MCF 10A (cell line): ENCODE data around the gene PRRT1B. TPM values are rescaled to one million over a fixed set of nuclear protein-coding genes. Genes with fewer than 3 reads are reported as not detected.

ENCODE experiments used
- BruUV-seq: library from RNA; stranded (reverse); fragments of 400-500 nt; replicated peaks from 2 replicates; lab custom pipeline; 2021; lab: Mats Ljungman, UMichigan
- CTCF ChIA-PET: fragments of 300-600 bp; sonication (Branson Sonifier 250); formaldehyde crosslinking; extraction: SDS; loops from one replicate; lab custom pipeline; 2021; ENCODE audit warnings: antibody characterized with exemption, inconsistent platforms; lab: Yijun Ruan, JAX
- POLR2A ChIA-PET: fragments of 300-600, 350-650 bp; sonication (Branson Sonifier 250); formaldehyde crosslinking; extraction: SDS; loops from one replicate; lab custom pipeline; 2020; ENCODE audit warnings: antibody characterized with exemption, inconsistent platforms; lab: Yijun Ruan, JAX
- DNase-seq: peaks from one replicate; pipeline ENCODE4 v3.0.0-alpha.2; 2018; ENCODE audit not compliant: unreplicated experiment
- H3K27ac Mint-ChIP-seq: one replicate; pipeline ENCODE4 v1.8.0; 2022; ENCODE audit warnings: mild to moderate bottlenecking, low read depth, mixed read lengths; ENCODE audit not compliant: unreplicated experiment
- H3K27me3 Mint-ChIP-seq: one replicate; pipeline ENCODE4 v1.8.0; 2022; ENCODE audit warnings: mixed read lengths; ENCODE audit not compliant: insufficient read depth, unreplicated experiment
- H3K36me3 Mint-ChIP-seq: one replicate; pipeline ENCODE4 v1.8.0; 2022; ENCODE audit warnings: mild to moderate bottlenecking, moderate library complexity, mixed read lengths; ENCODE audit not compliant: insufficient read depth, unreplicated experiment
- H3K4me1 Mint-ChIP-seq: one replicate; pipeline ENCODE4 v1.8.0; 2022; ENCODE audit warnings: mixed read lengths; ENCODE audit not compliant: insufficient read depth, unreplicated experiment
- H3K4me3 Mint-ChIP-seq: one replicate; pipeline ENCODE4 v1.8.0; 2022; ENCODE audit warnings: mild to moderate bottlenecking, moderate library complexity, mixed read lengths; ENCODE audit not compliant: unreplicated experiment
- H3K9me3 Mint-ChIP-seq: one replicate; pipeline ENCODE4 v1.8.0; 2022; ENCODE audit warnings: mixed read lengths; ENCODE audit not compliant: unreplicated experiment
- CTCF ChIP-seq: fragments of 200-600 bp; IDR thresholded peaks from one replicate; pipeline ENCODE4 v1.8.0; 2022; ENCODE audit warnings: antibody characterized with exemption, mild to moderate bottlenecking; ENCODE audit not compliant: unreplicated experiment
- intact Hi-C: fragments of 100-400 bp; cut with micrococcal nuclease; formaldehyde crosslinking; loops from 2 replicates; pipeline ENCODE4 v1.14.1; 2022
- total RNA-seq: library from RNA; stranded (reverse); gene quantifications from 2 replicates; pipeline ENCODE4 v1.2.3, GENCODE V29; 2022

The PRRT1B gene
- total RNA-seq, 1 experiment from 2014 or later, result not detected

- Mint-ChIP-seq H3K27me3 (no peaks in the 10 kb centered on the region), H3K4me1 (peaks cover 4% of the 10 kb centered on the region), H3K36me3 (peaks cover 16% of the 10 kb centered on the region), H3K4me3 (no peak overlapping the region), H3K9me3 (no peaks in the 10 kb centered on the region), H3K27ac (no peak overlapping the region)
- POLR2A ChIA-PET, result no interaction called here
- TF ChIP-seq CTCF, result no peak
- no peak for DNase-seq
- CTCF ChIA-PET, result interaction anchor here (0.6 to 9.4 kb wide), 3 partner anchors 20 to 156 kb away, joined by 3 to 151 read pairs (median 3); partner anchors contain the start of gene RAPGEF1
- BruUV-seq, result no TSS peak
- intact Hi-C loops, result no loop called here
These were observed 43.9 kb downstream of the PRRT1B start for GRCh38 chr9:131589124-131589711.

GRCh38 chr9:131589993-131590392 is 44.7 kb downstream of the PRRT1B start:
- Mint-ChIP-seq H3K4me3 (no peak overlapping the region), H3K27me3 (no peaks in the 10 kb centered on the region), H3K9me3 (no peaks in the 10 kb centered on the region), H3K27ac (no peak overlapping the region), H3K4me1 (peaks cover 4% of the 10 kb centered on the region), H3K36me3 (peaks cover 13% of the 10 kb centered on the region)
- DNase-seq, result no peak
- ChIA-PET POLR2A (no interaction called here), CTCF (interaction anchor here (0.7 to 9.4 kb wide), 6 partner anchors 13 to 156 kb away, joined by 3 to 151 read pairs (median 4); partner anchors contain the start of gene RAPGEF1)
- intact Hi-C loops, result loop anchor here (5.0 kb wide), 1 partner anchor 42 kb away; no protein-coding TSS in a partner anchor
- BruUV-seq, result no TSS peak
- TF ChIP-seq CTCF, result no peak

- ChIA-PET CTCF (interaction anchor here (0.7 to 9.4 kb wide), 7 partner anchors 14 to 663 kb away, joined by 3 to 151 read pairs (median 6); partner anchors contain the start of gene RAPGEF1), POLR2A (interaction anchor here (1.9 to 2.2 kb wide), 2 partner anchors 18 to 155 kb away, joined by 4 to 6 read pairs; no protein-coding TSS in a partner anchor)
- peaks cover 4% of the 10 kb centered on the region for H3K4me1 Mint-ChIP-seq
- no peak overlapping the region for H3K4me3 Mint-ChIP-seq
- H3K27ac Mint-ChIP-seq, result no peak overlapping the region
- no TSS peak for BruUV-seq
- peaks cover 8% of the 10 kb centered on the region for H3K36me3 Mint-ChIP-seq
- intact Hi-C loops, result loop anchor here (5.0 kb wide), 1 partner anchor 42 kb away; no protein-coding TSS in a partner anchor
- TF ChIP-seq CTCF, result no peak
- no peaks in the 10 kb centered on the region for H3K27me3 Mint-ChIP-seq
- no peaks in the 10 kb centered on the region for H3K9me3 Mint-ChIP-seq
- no peak for DNase-seq
These were observed 45.1 kb downstream of the PRRT1B start for GRCh38 chr9:131590449-131590848.
